Measurements from ENCODE around the gene ICA1L. TPM values are rescaled to one million over a fixed set of nuclear protein-coding genes. Genes with fewer than 3 reads are reported as not detected.

Gene ICA1L
- total RNA-seq, 1 donor from 2014 or later, result 2.7 TPM

DNA sequence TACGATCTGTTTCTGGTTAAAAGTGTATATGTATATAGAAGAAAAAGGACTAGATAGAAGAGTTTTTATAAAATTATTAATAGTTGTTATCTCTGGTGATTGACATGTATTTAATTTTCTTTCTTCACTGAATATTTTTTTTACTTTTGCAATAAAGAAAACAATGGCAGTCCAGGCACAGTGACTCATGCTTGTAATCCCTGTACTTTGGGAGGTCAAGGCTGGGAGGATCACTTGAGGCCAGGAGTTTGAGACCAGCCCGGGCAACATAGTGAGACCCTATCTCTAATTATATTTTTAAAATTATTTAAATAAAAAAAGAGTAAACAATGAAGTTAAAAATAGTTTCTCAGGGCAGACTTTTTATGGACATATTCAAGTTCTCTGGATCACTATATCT lies 122.1 kb downstream of the ICA1L start:
- H3K27ac ChIP-seq (ENCODE audit: low read depth, low read length), result no peak overlapping the region
- no peaks in the 10 kb centered on the region for H3K36me3 ChIP-seq (ENCODE audit: insufficient read depth, low read length)
- H3K27ac Mint-ChIP-seq (ENCODE audit: unreplicated experiment), result no peak overlapping the region
- H3K4me1 ChIP-seq (ENCODE audit: insufficient read depth, low read length), result no peaks in the 10 kb centered on the region
- no peak overlapping the region for H3K4me3 Mint-ChIP-seq (ENCODE audit: unreplicated experiment)
- H2AFZ ChIP-seq (ENCODE audit: low read depth, low read length), result no peak overlapping the region
- no peaks in the 10 kb centered on the region for H4K20me1 ChIP-seq (ENCODE audit: insufficient read depth, low read length)
- no peak overlapping the region for H3K9ac ChIP-seq (ENCODE audit: low read length)
- no peak overlapping the region for H3K4me3 ChIP-seq (ENCODE audit: insufficient read depth, low read depth, low read length)
- H3K27me3 ChIP-seq (ENCODE audit: insufficient read depth, low read length), result no peaks in the 10 kb centered on the region
- no peak overlapping the region for H3K4me2 ChIP-seq (ENCODE audit: low read length)
- TF ChIP-seq EZH2 (IDR thresholded peaks at IDR 0.05; ENCODE audit: insufficient read depth, low read length) (no peak), CTCF (IDR thresholded peaks at IDR 0.05; ENCODE audit: insufficient read depth, low read depth, low read length) (no peak)
- no peaks in the 10 kb centered on the region for H3K27me3 Mint-ChIP-seq (ENCODE audit: low read depth, unreplicated experiment)
- DNase-seq (ENCODE audit: low read depth) (no peak), FAIRE-seq (no peak)
- H3K79me2 ChIP-seq (ENCODE audit: insufficient read depth, low read length), result no peaks in the 10 kb centered on the region
- H3K9me3 Mint-ChIP-seq (ENCODE audit: unreplicated experiment), result peaks cover 6% of the 10 kb centered on the region
- no peaks in the 10 kb centered on the region for H3K4me1 Mint-ChIP-seq (ENCODE audit: low read depth, unreplicated experiment)
- H3K36me3 Mint-ChIP-seq (ENCODE audit: low read depth, unreplicated experiment), result peaks cover 5% of the 10 kb centered on the region
- H3K9me3 ChIP-seq (ENCODE audit: insufficient read depth, low read depth, low read length), result no peaks in the 10 kb centered on the region

- H4K20me1 ChIP-seq (ENCODE audit: insufficient read depth, low read length), result no peaks in the 10 kb centered on the region
- peaks cover 2% of the 10 kb centered on the region for H3K9me3 ChIP-seq (ENCODE audit: insufficient read depth, low read depth, low read length)
- no peak overlapping the region for H3K27ac ChIP-seq (ENCODE audit: low read depth, low read length)
- H3K4me1 Mint-ChIP-seq (ENCODE audit: low read depth, unreplicated experiment), result no peaks in the 10 kb centered on the region
- no peak overlapping the region for H3K4me2 ChIP-seq (ENCODE audit: low read length)
- no peak overlapping the region for H3K4me3 ChIP-seq (ENCODE audit: insufficient read depth, low read depth, low read length)
- H3K9ac ChIP-seq (ENCODE audit: low read length), result no peak overlapping the region
- H3K4me3 Mint-ChIP-seq (ENCODE audit: unreplicated experiment), result no peak overlapping the region
- peaks cover 18% of the 10 kb centered on the region for H3K36me3 Mint-ChIP-seq (ENCODE audit: low read depth, unreplicated experiment)
- peaks cover 16% of the 10 kb centered on the region for H3K9me3 Mint-ChIP-seq (ENCODE audit: unreplicated experiment)
- FAIRE-seq (no peak), DNase-seq (ENCODE audit: low read depth) (no peak)
- H3K4me1 ChIP-seq (ENCODE audit: insufficient read depth, low read length), result no peaks in the 10 kb centered on the region
- TF ChIP-seq EZH2 (IDR thresholded peaks at IDR 0.05; ENCODE audit: insufficient read depth, low read length) (no peak), CTCF (IDR thresholded peaks at IDR 0.05; ENCODE audit: insufficient read depth, low read depth, low read length) (no peak)
- no peak overlapping the region for H3K27ac Mint-ChIP-seq (ENCODE audit: unreplicated experiment)
- H2AFZ ChIP-seq (ENCODE audit: low read depth, low read length), result no peak overlapping the region
- H3K36me3 ChIP-seq (ENCODE audit: insufficient read depth, low read length), result no peaks in the 10 kb centered on the region
- no peaks in the 10 kb centered on the region for H3K27me3 Mint-ChIP-seq (ENCODE audit: low read depth, unreplicated experiment)
- no peaks in the 10 kb centered on the region for H3K27me3 ChIP-seq (ENCODE audit: insufficient read depth, low read length)
- no peaks in the 10 kb centered on the region for H3K79me2 ChIP-seq (ENCODE audit: insufficient read depth, low read length)
Observed at GRCh38 chr2:202743613-202744012, 128.0 kb downstream of the ICA1L start.

DNA sequence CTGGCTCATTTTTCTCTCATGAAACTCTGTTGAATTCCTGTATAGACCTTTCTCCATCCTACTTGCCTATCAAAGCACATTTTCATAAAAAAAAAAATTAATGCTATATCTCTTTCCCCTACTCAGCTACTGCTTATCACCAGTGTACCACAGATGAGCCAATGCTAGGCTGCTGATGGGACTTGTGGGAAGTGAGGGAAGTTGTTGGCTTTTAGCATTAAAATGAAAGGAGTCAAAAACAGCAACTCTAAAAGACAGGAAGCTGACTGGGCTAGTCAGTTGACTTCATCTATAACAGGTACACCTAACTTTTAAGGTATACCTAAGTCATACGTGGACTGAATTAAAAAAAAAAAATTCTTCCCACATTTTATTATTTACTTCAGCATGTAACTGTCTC lies 134.7 kb downstream of the ICA1L start:
- no peaks in the 10 kb centered on the region for H3K9me3 ChIP-seq (ENCODE audit: insufficient read depth, low read depth, low read length)
- H3K79me2 ChIP-seq (ENCODE audit: insufficient read depth, low read length), result no peaks in the 10 kb centered on the region
- Mint-ChIP-seq H3K36me3 (ENCODE audit: low read depth, unreplicated experiment) (peaks cover 7% of the 10 kb centered on the region), H3K27ac (ENCODE audit: unreplicated experiment) (no peak overlapping the region), H3K9me3 (ENCODE audit: unreplicated experiment) (peaks cover 10% of the 10 kb centered on the region), H3K4me1 (ENCODE audit: low read depth, unreplicated experiment) (peaks cover 6% of the 10 kb centered on the region), H3K4me3 (ENCODE audit: unreplicated experiment) (no peak overlapping the region), H3K27me3 (ENCODE audit: low read depth, unreplicated experiment) (no peaks in the 10 kb centered on the region)
- no peak overlapping the region for H3K27ac ChIP-seq (ENCODE audit: low read depth, low read length)
- H3K4me1 ChIP-seq (ENCODE audit: insufficient read depth, low read length), result no peaks in the 10 kb centered on the region
- no peaks in the 10 kb centered on the region for H3K36me3 ChIP-seq (ENCODE audit: insufficient read depth, low read length)
- TF ChIP-seq EZH2 (IDR thresholded peaks at IDR 0.05; ENCODE audit: insufficient read depth, low read length), result no peak
- H3K4me2 ChIP-seq (ENCODE audit: low read length), result no peak overlapping the region
- FAIRE-seq, result no peak
- H3K27me3 ChIP-seq (ENCODE audit: insufficient read depth, low read length), result no peaks in the 10 kb centered on the region
- no peak overlapping the region for H3K9ac ChIP-seq (ENCODE audit: low read length)
- no peaks in the 10 kb centered on the region for H4K20me1 ChIP-seq (ENCODE audit: insufficient read depth, low read length)
- no peak overlapping the region for H2AFZ ChIP-seq (ENCODE audit: low read depth, low read length)
- no peak for DNase-seq (ENCODE audit: low read depth)
- H3K4me3 ChIP-seq (ENCODE audit: insufficient read depth, low read depth, low read length), result no peak overlapping the region

All from astrocyte (in vitro differentiated cells and primary cell).